Measurements from ENCODE around the gene PBX1.

The PBX1 gene

GRCh38 chr1:164618202-164618564 is 59.2 kb downstream of the PBX1 start:
- DNase-seq (ENCODE audit: low read depth in 2 of 2) = no peak

DNA sequence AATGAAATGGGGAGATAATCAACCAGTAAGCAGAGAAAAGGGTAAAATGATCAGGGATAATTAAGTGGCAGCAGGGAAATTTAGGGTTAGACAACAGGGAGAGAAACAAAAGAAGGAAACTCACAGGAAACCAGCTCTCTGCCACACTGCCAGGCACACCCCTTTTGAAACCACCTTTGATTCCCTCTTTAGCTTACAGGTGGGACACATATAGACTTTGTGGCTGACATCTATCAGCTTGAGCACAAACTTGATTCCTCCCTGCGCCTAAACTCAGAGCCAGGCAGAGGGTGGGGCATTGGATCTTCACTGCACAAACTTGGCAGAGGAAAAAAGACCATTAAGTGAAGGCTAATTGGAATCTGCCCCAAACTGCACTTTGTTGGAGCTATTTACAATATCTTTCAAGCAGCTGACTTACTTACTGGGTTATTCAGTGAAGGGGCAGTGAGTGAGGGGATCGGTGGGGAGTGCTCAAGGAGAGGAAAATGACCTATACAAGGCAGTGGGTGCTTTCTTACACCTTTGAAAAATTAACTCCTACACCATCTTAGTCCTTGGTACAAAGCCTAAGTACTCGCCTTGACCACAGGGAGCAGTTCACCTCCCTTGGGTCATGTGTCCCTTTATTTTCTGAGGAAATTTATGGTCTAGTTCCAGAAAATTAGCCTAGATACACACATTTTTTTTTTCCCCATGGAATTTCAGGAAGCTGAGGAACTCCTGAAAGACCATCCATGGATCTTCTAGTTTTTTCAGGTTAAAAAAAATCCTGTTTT is 60.2 kb downstream of the PBX1 start:
- DNase-seq (ENCODE audit: low read depth in 2 of 2) = no peak

DNA sequence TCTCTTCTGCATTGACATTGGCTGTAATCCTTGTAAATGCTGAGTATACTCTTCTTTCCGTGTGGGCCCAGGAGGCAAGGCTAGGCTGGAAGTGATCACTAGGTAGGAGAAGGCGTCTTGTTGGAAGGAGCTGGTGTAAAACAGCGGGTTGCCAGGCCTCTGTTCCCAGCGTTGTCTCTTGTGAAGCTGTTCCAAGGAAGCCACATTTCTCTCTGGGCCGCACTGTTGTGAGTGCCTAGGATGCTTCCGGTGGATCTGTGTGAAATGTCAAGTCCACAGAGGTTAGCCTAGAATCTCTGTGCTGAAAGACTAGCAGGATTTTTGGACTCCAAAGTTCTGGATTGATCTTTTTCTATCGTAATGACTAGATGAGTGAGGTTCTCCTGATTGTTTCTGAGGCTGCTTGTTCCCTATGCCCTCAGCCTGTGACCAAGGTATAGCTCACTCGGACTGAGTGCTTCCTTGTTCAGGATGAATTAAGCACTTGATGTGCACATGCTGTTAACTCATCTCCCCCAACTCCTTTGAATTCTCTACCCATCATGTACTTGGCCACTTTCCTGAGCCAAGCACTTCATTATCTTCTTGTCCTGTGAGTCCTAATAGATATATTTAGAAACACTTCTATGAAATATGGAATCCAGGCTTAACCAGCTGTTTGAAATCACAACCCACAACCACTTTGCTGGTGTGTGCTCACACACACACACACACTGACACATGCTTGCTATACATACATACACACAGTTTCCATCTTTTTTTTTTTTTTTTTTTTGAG is 63.3 kb downstream of the PBX1 start:
- DNase-seq (ENCODE audit: low read depth in 2 of 2) = no peak

DNA sequence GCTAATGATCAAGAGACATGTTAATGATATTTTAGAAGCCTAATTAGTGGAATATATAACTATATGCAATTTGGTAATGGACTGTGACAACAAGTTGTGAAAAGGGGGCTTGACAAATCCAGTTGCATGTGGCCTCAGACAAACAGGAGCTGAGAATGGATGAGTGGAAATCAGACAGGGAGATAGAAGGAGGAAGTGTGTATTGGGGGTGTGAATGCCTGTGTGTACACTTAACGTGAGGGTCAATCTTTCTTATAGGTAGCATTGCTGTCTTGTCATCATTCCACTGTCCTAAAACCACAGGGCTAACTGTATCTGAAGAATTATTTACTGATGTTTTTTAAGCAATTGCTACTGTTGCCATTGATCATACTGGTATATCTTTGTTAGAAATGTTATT is 64.8 kb downstream of the PBX1 start:
- no peak for DNase-seq (ENCODE audit: low read depth in 2 of 2)

DNA sequence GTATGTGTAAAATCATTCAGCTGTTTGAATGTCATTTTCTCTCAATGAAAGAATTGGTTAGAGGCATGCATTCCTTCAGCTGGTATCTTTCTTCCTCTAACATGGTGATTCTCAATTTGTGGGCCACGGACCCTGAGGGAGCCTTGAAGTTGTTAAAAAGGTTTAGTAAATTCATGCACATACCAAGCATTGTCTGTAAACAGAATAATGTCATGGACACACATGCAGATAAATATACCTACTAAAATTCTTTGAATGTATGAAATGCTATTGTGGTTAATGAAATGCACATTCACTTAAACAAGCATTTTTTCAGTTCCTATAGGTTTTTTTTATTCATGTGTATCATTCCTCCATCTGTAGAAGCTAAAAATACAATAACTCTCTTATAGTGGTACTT is 65.4 kb downstream of the PBX1 start:
- no peak for DNase-seq (ENCODE audit: low read depth in 2 of 2)

GRCh38 chr1:164625004-164625617 is 66.1 kb downstream of the PBX1 start:
- no peak for DNase-seq (ENCODE audit: low read depth in 2 of 2)

- DNase-seq (ENCODE audit: low read depth in 2 of 2) = no peak
These were observed 69.8 kb downstream of the PBX1 start for GRCh38 chr1:164628772-164629171.

- DNase-seq (ENCODE audit: low read depth in 2 of 2) = no peak
These were observed 71.0 kb downstream of the PBX1 start for GRCh38 chr1:164629971-164630370.

DNA sequence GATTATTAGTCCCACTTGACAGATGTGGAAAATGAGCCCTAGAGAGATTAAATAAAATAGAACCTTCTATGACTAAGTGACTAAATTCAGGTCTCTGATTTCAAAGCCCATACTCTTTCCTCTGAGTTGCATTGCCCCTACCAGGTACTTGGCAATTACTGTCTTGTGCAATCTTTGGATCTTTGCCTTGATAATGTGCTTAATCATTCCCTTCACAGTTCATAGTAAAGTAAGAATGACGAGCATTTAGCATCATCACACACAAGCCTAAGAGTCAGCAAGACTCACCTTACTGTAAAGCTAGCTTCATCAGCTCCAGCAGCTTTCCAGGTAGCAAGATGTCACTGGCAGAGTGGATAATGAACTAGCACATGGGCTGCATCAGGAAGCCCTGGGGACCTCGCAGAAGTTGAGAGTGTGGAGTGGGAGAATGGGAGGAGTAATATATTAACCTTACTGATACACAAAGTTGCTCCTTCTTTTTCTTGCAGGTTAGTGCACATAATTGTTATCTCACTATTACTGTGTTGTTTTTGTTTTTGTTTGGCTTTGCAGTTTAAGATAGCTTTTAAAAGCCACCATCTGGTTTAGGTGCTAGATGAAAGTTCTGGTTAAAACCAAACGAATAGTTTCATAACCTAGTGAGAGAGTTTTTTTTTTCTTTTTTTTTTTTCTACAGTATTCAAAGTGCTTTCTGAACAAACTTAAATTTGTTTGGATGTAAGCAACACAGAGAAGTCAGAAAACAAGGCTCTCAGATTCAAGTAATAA is 71.8 kb downstream of the PBX1 start:
- no peak for DNase-seq (ENCODE audit: low read depth in 2 of 2)

DNA sequence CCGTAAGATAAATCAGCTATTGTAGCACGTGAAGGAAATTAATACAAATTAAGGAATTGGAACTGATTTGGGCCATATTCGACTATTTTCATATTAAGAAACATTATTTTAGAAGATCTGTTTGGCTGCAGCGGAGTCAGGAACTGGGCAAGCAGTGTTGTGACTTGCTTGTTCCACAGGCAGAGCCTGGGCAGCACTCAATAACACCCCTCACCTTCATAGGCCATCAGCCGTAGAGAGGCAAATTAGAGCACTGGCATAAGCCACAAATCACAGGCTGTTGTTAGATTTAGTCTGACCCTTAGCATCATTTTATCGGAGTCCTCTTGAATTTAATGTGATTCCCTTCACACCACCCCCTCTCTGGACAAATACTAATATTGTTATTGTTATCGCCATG is 72.8 kb downstream of the PBX1 start:
- no peak for DNase-seq (ENCODE audit: low read depth in 2 of 2)

DNA sequence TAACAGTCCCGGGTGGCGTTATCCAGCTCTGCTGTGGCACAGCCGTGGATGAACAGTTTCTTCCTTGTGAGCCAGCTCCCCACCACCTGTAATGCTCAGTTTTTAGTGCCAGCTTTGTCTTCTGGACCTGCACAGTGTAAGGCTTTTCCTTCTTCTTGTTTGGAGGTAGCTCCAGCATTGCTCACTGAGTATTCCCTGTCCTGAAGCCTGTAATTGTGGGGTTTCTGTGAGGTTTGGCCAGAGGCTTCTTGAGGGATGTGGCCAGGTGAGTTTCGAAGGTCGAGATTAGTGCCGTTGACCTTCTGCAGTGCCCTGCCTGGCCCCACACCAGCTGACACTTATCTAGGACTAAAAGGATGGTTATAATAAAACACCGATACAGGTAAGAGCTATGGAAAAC is 75.0 kb downstream of the PBX1 start:
- DNase-seq (ENCODE audit: low read depth in 2 of 2) = no peak

DNA sequence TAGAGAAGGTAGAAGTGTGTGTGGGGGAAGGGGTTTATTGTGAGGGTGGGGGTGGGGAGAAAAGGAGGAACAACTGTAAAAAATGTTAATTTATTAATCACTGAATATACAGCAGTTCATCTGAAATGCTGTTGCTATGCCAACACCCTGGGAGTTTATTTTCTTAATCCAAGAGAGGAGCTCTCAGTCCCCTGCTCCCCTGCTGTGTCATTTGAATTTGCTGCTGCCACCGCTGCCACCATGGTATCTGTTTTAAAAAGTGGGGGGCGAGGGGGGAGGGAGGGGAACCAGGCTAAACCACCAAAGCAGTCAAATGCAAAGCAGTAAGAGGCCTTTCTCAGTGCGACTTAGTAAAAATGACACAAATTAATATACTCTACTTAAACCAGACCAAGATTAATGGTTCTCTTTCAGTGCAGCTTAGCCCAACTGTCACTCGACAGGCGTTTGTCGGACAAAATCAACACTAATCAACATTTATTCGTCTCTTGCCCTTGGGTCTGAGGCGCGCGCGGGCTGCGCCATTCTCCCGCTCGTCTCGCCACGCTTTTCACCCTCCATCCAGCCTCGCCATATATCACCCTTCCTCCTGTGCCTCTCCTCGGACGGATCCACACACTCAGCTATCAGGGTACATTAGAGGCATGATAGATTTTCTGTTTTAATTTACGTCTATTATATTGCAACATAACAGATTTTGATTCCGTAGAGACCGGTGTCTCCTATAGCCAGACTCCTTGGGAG is 76.2 kb downstream of the PBX1 start:
- no peak for DNase-seq (ENCODE audit: low read depth in 2 of 2)

- no peak for DNase-seq (ENCODE audit: low read depth in 2 of 2)
These were observed 77.1 kb downstream of the PBX1 start for GRCh38 chr1:164635803-164636731.

DNA sequence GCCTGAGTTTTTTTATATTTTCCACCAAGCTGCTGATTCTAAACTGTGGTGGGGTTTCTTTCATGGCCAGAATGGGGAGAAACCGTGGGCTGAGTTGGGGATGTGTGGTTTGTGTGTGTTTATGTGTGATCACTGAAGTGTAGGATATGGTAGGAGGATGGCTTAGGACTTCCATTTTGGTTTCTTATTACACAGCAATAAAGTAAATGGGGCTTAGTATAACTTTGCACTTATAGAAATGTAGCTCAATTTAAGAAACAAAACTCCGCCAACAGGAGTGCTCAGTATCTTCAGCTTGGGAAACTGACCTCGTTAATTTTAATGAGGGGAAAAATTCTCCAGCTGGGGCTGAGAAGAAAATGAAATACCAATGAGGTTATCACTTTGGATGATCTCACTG is 77.8 kb downstream of the PBX1 start:
- no peak for DNase-seq (ENCODE audit: low read depth in 2 of 2)

- DNase-seq (ENCODE audit: low read depth in 2 of 2) = no peak
These were observed 78.7 kb downstream of the PBX1 start for GRCh38 chr1:164637461-164638375.

GRCh38 chr1:164638492-164639202 is 79.7 kb downstream of the PBX1 start:
- no peak for DNase-seq (ENCODE audit: low read depth in 2 of 2)

GRCh38 chr1:164640686-164641352 is 81.8 kb downstream of the PBX1 start:
- no peak for DNase-seq (ENCODE audit: low read depth in 2 of 2)

- DNase-seq (ENCODE audit: low read depth in 2 of 2) = no peak
These were observed 82.4 kb downstream of the PBX1 start for GRCh38 chr1:164641353-164641730.
